Dermis microvascular lymphatic vessel endothelial cell (primary cell): Measurements from ENCODE around the gene HSF4. TPM values are rescaled to one million over a fixed set of nuclear protein-coding genes. Genes with fewer than 3 reads are reported as not detected.

ENCODE experiments used
- DNase-seq, 2 donors: peaks; one replicate each; pipeline versions ENCODE4 v3.0.0 to v3.0.0-alpha.2; 2010; ENCODE audit warnings: low read depth in 2 of 2
- total RNA-seq: library from RNA; depleted of rRNA; stranded (reverse); fragments of >200 nt; gene quantifications from 2 replicates; pipeline ENCODE4 v1.2.1, GENCODE V29; 2014

Gene HSF4
- total RNA-seq, 1 donor from 2014 or later, result 0.77 TPM

- DNase-seq, result no peak
These were observed 15.1 kb upstream of the HSF4 start for GRCh38 chr16:67149276-67150046.

DNA sequence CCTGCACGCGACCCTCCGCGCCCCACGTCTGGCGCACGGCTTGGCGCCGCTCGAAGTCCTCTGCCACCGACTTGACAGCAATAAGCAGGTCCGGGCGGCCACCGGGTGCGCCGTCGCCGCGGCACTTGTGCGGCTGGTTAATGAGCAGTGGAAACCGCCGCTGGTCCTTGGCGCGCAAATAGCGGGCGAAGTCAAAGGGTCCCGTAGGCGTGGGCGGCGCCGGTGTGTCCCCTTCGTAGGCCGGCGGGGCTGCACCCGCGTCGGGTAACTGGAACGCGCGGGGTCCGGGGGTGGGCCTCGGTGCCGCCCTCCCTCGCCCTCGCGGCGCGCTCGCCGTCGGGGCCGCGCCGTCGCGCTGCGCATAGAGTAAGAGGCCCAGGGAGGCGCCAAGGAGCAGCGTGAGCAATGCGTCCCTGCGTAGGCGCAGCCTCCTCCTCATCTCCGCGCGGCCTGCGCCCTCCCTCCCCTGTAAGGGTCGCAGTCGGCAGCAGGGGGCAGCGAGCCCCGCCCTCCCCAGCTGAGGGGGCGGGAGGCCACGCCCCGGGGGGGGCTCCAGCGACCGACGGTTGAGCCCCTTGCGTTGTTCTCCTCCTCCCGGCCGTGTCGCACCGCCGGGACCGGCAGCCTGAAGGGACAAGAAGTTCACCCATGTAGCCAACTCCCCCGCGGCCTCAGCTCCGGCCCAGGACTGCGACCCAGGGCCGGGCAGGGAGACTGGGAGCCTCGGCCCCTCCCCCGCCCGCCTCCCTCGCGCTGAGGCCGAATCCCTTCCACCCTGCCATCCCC, 14.3 kb upstream of the HSF4 start:
- peak in 1 of 2 donors; percentile 44 for DNase-seq

GRCh38 chr16:67150833-67151396, 13.6 kb upstream of the HSF4 start, which contains the start of gene B3GNT9:
Gene B3GNT9 (minus strand): TSS chr16:67150998. CDS start chr16:67150485, 513 bp downstream.
- peak in 1 of 2 donors; percentile 40 for DNase-seq

DNA sequence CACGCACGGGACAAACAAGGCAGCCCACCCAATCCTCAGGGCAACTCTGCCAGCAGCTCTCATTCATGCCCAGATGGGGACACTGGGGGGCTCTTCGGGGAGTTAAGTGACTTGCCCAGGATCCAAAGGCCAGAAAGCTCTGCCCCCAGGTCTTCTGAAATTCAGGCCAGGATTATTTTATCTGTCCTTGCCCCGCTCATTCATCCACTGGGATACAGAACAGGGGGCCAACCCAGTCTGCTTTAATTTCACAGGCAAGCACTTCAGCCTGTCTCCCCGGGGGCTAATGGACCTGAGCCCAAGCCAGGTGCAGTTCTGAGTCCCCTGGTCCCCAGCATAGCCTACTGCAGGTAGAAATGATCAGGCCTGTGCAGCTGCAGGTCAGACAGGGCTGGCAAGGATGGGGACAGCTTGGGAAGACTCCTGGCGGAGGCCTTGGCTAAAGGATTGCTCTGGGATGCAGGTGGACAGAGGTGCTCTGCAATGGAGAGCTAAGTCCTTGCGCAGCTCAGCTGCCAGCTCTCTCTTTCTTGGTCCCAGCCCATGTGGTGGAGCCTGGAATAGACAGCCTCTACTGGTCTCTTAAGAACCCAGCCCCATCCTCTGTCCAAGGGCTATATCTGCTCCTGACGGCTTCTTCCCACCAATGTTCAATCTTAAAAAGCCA, 13.0 kb upstream of the HSF4 start:
- no peak for DNase-seq

DNA sequence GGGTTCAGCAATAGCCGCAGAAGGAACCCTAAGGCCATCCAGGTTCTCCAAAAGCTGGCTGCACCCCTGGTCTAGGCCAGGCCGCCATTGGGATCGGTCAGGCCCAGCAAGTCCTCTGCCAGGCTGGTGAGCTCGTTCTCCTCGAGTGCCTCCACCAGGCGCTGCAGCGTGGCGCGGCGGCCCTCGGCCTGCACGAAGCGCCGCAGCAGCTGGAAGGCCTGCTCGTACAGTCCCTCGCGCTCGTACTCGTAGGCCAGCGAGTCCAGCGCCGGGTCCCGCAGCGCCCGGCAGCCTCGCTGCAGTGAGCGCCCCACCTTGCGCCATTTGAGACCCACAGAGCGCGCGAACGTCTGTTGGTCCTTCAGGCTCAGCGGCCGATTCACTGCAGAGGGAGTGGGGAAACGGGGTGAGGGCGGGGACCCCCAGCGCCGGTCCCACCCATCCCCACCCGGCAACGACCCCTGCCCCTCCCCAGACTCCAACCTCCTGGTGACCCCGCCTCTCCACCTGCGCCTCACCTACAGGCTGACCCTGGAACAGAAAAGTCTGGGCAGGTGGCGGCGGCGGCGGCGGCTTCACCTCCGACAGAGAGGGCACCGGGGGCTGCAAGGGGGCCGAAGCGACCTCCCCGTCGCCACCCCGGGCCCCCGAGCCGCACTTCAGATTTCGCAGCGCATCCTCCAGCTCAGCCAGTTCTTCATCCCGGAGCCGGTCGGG, 9.8 kb upstream of the HSF4 start:
- DNase-seq, result no peak

- peak; percentile 47 to 76 for DNase-seq
These were observed 9.0 kb upstream of the HSF4 start for GRCh38 chr16:67155295-67156142.

DNA sequence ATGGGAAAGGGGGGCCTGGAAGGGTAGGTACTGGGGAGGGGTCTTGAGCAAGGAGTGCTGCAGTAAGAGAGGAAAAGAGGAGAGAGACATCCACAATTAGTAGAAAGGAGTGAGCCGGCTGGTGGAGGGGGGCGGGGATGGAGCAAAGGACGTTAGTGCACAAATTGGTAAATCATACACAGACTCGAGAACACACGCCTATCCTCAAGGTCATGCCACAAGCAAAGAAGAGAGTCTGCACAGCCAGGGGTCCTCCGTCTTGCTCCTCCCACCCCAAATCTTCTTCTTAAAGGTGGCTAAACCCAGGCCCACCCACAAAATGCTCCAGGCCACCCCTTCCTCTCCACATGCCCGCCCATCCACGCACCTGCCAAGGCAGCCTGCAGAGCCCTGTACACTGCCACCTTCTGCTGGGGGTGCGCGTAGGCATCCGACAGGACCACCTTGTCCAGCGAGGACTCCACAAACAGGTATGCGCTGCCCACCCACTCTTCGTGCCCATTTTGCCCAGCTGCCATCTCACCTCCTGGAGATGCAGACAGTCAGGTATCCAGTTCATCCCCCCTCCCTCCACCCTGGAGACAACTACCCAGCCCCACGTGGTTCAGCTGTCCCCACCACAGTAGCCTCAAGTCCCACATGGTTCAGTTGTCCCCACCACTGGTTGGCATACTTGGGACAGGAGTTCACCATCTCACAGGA, 8.3 kb upstream of the HSF4 start:
- DNase-seq, result no peak

- DNase-seq, result no peak
These were observed 7.3 kb upstream of the HSF4 start for GRCh38 chr16:67157106-67157748.

GRCh38 chr16:67157892-67158635, 6.5 kb upstream of the HSF4 start:
- DNase-seq, result no peak

DNA sequence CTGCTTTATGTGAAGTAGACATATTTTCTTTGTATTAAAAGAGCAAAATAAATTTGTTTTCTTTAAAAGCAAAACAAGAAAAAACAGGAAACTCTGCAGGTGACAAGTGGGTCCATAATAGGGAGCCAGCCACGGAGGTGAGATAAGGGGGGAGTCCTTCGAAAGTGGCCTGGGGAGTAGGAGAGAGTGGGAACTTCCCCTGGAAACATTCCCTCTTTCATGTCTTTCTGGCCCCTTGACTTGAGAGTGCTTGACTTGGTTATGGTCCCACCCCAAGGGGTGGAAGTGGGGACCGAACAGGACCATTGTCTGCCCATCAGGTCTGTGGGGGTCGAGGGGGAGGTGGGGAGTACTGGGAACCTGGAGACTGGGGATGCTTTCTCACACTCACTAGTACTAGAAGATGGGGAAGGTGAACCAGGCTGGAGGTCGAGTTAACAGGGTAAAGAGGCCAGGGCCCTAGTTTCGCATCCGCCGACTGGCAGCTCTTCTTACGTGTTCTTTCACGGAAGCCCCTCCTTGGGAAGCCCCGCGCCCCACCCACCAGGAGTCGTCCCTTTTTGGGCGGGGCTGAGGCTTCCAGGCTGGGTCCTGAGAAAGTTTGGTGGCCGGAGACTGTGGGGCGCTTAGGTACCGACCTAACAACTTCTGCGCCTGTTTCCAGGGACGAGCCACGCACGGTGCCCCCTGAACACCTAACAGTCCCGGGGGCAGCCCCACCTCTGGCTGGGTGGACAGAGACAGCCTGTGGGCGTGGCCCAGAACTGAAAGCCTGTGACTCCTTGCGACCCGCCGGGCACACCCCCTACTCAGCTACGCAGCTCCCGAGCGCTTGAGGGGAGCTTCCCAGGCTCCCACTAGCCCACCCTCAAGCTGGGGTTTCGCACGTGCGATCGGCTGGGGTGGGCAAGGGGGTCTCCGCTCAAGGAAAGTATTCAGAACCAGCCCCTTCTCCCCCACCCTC, 5.6 kb upstream of the HSF4 start:
- DNase-seq, result peak in 1 of 2 donors; percentile 46

GRCh38 chr16:67161595-67162058, 2.9 kb upstream of the HSF4 start:
- DNase-seq, result no peak

GRCh38 chr16:67162506-67163163, 1.9 kb upstream of the HSF4 start:
- no peak for DNase-seq

GRCh38 chr16:67163164-67163998, 1.2 kb upstream of the HSF4 start:
- DNase-seq, result peak; percentile 38 to 72

GRCh38 chr16:67163999-67164558, 466 bp upstream of the HSF4 start:
- no peak for DNase-seq
